ENCODE measurements around the gene GFER. TPM values are rescaled to one million over a fixed set of nuclear protein-coding genes. Genes with fewer than 3 reads are reported as not detected.

The GFER gene
- total and polyA plus RNA-seq, 2 donors (not counting 1 experiment from before 2014, with no cell fraction given), result 15.6 to 30.4 TPM

DNA sequence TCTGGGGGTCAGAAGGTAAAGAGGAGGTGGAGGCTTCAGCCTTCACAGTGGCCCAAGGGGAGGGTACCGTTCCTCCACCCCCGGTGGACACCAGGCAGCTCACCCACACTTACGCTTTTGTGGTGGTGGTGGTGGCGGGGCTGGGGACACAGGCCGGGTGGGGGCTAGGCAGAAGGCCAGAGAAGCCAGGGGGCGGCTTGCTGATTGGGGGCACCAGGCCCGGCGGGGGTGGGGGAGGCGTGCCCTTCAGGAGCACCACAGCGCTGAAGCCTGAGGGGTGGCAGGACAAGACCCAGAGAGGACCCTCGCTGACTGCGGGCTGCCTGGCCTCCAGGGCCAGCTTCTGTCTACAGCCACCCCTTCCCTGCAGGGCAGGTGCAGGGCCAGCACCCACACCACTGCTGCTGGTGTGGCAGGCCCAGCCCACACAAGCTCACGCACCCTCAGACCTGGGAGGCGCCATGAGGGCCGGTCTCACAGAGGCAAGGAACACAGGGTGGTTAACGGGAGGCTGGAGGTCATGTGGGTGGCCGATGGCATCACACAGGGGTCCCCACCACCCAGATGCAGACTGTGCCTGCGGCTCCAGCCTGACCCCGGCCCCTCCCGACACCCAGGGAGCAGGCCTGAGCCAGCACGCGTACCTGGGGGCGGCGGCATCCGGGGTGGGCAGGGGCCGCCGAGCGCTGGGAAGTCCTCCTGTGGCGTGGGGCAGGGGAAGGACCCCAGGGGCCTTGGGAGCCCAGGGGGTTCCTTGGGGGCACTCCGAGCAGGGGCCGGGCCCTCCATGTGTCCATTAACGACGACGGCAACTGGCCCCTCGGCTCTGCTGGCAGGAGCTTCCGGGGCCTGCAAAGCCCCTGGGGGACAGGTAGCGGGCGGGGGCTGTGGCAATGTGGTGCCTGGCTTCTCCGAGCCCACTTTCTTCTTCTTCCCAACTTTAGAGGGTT is 15.1 kb downstream of the GFER start:
- no peaks in the 10 kb centered on the region for H3K27me3 ChIP-seq (replicated peaks in 1 of 4; ENCODE audit: control extremely low read depth in 1 of 4, control insufficient read depth in 3 of 4, insufficient read depth in 4 of 4, low read length in 3 of 4)
- H3K27ac ChIP-seq (ENCODE audit: low read length in 2 of 2), result no peak overlapping the region
- no peak overlapping the region for H3K27ac Mint-ChIP-seq
- no peak overlapping the region for H3K4me2 ChIP-seq (replicated peaks; ENCODE audit: low read depth, low read length, poor library complexity, severe bottlenecking)
- H3K9ac ChIP-seq (ENCODE audit: low read length), result no peak overlapping the region
- no peak overlapping the region for H3K4me3 Mint-ChIP-seq
- no peak overlapping the region for H2AFZ ChIP-seq (ENCODE audit: insufficient read depth, low read depth, low read length, poor library complexity, severe bottlenecking)
- DNase-seq, result no peak
- H3K9me3 Mint-ChIP-seq (ENCODE audit: insufficient read depth), result no peaks in the 10 kb centered on the region
- 94% methylated on average over 39 of the region's 39 CpGs for WGBS (ENCODE audit: insufficient coverage)
- H3K4me3 ChIP-seq (ENCODE audit: control extremely low read depth in 1 of 5, extremely low read depth in 1 of 5, insufficient read depth in 1 of 5, low read depth in 2 of 5, low read length in 4 of 5), result no peak overlapping the region
- intact Hi-C loops (cut with micrococcal nuclease), result loop anchor here (10.0 kb wide), 1 partner anchor 54 kb away; the partner anchor contains the start of gene MSRB1
- peaks cover 3 to 6% of the 10 kb centered on the region in 2 donors for H3K4me1 ChIP-seq (ENCODE audit: control insufficient read depth in 2 of 2, insufficient read depth in 2 of 2, low read length in 2 of 2)
- peaks cover 19% of the 10 kb centered on the region for H3K79me2 ChIP-seq (ENCODE audit: control insufficient read depth, insufficient read depth, low read length)
- ATAC-seq (ENCODE audit: low read depth), result no peak
- H3K27me3 Mint-ChIP-seq, result no peaks in the 10 kb centered on the region
- peaks cover 37% of the 10 kb centered on the region for H4K20me1 ChIP-seq (ENCODE audit: control insufficient read depth, insufficient read depth, low read length, poor library complexity, severe bottlenecking)
- ChIA-PET POLR2A (interaction anchor here (0.5 kb wide), 2 partner anchors 58 to 157 kb away, joined by 3 to 4 read pairs; no protein-coding TSS in a partner anchor), CTCF (no interaction called here)
- H3K36me3 ChIP-seq (replicated peaks in 1 of 2; ENCODE audit: control extremely low read depth in 1 of 2, control insufficient read depth in 1 of 2, extremely low read depth in 1 of 2, insufficient read depth in 2 of 2, low read length in 1 of 2), result peaks cover 0 to 49% of the 10 kb centered on the region in 2 experiments
- no peaks in the 10 kb centered on the region for H3K9me3 ChIP-seq (ENCODE audit: control extremely low read depth in 1 of 3, control insufficient read depth in 2 of 3, insufficient read depth in 1 of 3, low read length in 2 of 3)
- peaks cover 4% of the 10 kb centered on the region for H3K4me1 Mint-ChIP-seq
- TF ChIP-seq EZH2 (IDR thresholded peaks at IDR 0.05; ENCODE audit: borderline replicate concordance, insufficient read depth, low read depth, low read length, poor library complexity, severe bottlenecking), result no peak
- TF ChIP-seq, protein P1, sequence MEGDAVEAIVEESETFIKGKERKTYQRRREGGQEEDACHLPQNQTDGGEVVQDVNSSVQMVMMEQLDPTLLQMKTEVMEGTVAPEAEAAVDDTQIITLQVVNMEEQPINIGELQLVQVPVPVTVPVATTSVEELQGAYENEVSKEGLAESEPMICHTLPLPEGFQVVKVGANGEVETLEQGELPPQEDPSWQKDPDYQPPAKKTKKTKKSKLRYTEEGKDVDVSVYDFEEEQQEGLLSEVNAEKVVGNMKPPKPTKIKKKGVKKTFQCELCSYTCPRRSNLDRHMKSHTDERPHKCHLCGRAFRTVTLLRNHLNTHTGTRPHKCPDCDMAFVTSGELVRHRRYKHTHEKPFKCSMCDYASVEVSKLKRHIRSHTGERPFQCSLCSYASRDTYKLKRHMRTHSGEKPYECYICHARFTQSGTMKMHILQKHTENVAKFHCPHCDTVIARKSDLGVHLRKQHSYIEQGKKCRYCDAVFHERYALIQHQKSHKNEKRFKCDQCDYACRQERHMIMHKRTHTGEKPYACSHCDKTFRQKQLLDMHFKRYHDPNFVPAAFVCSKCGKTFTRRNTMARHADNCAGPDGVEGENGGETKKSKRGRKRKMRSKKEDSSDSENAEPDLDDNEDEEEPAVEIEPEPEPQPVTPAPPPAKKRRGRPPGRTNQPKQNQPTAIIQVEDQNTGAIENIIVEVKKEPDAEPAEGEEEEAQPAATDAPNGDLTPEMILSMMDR (IDR thresholded peaks at IDR 0.05), result no peak
